ENCODE results near the gene BCOR.

GRCh38 chrX:40040686-40041461 lies 56.9 kb downstream of the BCOR start:
- no peak for TF ChIP-seq CTCF (conservative IDR thresholded peaks at IDR 0.05 in 1 of 2, IDR thresholded peaks at IDR 0.05 in 1 of 2; ENCODE audit: low read depth in 1 of 2, low read length in 2 of 2)
- no peak for TF ChIP-seq EZH2 (IDR thresholded peaks at IDR 0.05; ENCODE audit: low read length, missing control alignments)

Data from fibroblast of lung (primary cell).